Chondrocyte (in vitro differentiated cells): ENCODE measurements around the gene ANKRD17. TPM values are rescaled to one million over a fixed set of nuclear protein-coding genes. Genes with fewer than 3 reads are reported as not detected.

ENCODE experiments used
- DNase-seq: peaks from one replicate; pipeline ENCODE4 v3.0.0; 2021; ENCODE audit warnings: mixed read lengths, low spot score
- H3K27ac Mint-ChIP-seq: one replicate; pipeline ENCODE4 v1.8.0; 2021; ENCODE audit warnings: mild to moderate bottlenecking, moderate library complexity, mixed read lengths; ENCODE audit not compliant: unreplicated experiment
- H3K27me3 Mint-ChIP-seq: 2 replicates; pipeline ENCODE4 v1.8.0; 2021; ENCODE audit warnings: low read depth, mixed read lengths
- H3K36me3 Mint-ChIP-seq: 2 replicates; pipeline ENCODE4 v1.8.0; 2021; ENCODE audit warnings: low read depth, mixed read lengths
- H3K4me1 Mint-ChIP-seq: 2 replicates; pipeline ENCODE4 v1.8.0; 2021; ENCODE audit warnings: low read depth, mild to moderate bottlenecking, mixed read lengths
- H3K4me3 Mint-ChIP-seq: one replicate; pipeline ENCODE4 v1.8.0; 2021; ENCODE audit warnings: mild to moderate bottlenecking, moderate library complexity, mixed read lengths; ENCODE audit not compliant: unreplicated experiment
- H3K9me3 Mint-ChIP-seq: 2 replicates; pipeline ENCODE4 v1.8.0; 2021; ENCODE audit warnings: low read depth, mixed read lengths
- total RNA-seq: library from RNA; stranded (reverse); gene quantifications from 3 replicates; pipeline ENCODE4 v1.2.1, GENCODE V29; 2021
- TF ChIP-seq, protein P1 (sequence below): fragments of 200-600 bp; sonication (generic); IDR thresholded peaks from 2 replicates; pipeline ENCODE4 v1.5.0; 2021; ENCODE audit warnings: antibody characterized with exemption, mild to moderate bottlenecking, moderate library complexity

The ANKRD17 gene
- total RNA-seq, 1 donor from 2014 or later = 55.1 TPM

DNA sequence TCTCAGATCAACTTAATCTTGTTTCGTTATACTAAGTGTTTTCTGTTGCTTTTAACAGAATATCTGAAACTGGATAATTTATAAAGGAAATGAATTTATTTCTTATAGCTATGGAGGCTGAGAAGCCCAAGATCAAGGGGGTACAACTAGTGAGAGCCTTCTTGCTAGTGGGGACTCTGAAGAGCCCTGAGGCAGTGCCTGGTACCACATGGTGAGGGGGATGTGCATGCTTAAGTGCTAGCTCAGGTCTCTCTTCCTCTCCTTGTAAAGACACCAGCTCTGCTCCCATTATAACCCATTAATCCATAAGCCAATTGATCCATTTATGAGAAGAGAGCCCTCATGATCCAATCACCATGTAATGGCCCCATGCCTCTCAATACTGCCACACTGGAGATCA, 207.0 kb downstream of the ANKRD17 start:
- H3K27me3 Mint-ChIP-seq = no peaks in the 10 kb centered on the region
- H3K9me3 Mint-ChIP-seq = no peaks in the 10 kb centered on the region
- H3K4me3 Mint-ChIP-seq = no peak overlapping the region
- DNase-seq = no peak
- TF ChIP-seq, protein P1, sequence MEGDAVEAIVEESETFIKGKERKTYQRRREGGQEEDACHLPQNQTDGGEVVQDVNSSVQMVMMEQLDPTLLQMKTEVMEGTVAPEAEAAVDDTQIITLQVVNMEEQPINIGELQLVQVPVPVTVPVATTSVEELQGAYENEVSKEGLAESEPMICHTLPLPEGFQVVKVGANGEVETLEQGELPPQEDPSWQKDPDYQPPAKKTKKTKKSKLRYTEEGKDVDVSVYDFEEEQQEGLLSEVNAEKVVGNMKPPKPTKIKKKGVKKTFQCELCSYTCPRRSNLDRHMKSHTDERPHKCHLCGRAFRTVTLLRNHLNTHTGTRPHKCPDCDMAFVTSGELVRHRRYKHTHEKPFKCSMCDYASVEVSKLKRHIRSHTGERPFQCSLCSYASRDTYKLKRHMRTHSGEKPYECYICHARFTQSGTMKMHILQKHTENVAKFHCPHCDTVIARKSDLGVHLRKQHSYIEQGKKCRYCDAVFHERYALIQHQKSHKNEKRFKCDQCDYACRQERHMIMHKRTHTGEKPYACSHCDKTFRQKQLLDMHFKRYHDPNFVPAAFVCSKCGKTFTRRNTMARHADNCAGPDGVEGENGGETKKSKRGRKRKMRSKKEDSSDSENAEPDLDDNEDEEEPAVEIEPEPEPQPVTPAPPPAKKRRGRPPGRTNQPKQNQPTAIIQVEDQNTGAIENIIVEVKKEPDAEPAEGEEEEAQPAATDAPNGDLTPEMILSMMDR = no peak
- H3K27ac Mint-ChIP-seq = no peak overlapping the region
- peaks cover 28% of the 10 kb centered on the region for H3K4me1 Mint-ChIP-seq
- H3K36me3 Mint-ChIP-seq = peaks cover 6% of the 10 kb centered on the region

DNA sequence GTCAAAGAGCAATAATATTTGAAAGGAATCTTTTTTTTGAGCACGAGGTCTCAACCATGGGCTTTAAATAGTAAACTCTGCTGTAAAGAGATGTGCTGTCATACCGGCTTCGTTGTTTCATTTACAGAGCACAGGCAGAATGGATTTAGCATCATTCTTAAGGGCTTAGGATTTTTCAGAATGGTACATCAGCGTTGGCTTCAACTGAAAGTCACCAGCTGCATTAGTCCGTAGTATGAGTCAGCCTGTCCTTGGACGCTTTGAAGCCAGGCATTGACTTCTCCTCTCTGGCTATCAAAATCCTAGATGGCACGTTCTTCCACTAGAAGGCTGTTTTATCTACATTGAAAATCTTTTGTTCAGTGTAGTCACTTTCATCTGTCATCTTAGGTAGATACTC, 212.7 kb downstream of the ANKRD17 start:
- DNase-seq = no peak
- no peak overlapping the region for H3K4me3 Mint-ChIP-seq
- TF ChIP-seq, protein P1 = no peak

DNA sequence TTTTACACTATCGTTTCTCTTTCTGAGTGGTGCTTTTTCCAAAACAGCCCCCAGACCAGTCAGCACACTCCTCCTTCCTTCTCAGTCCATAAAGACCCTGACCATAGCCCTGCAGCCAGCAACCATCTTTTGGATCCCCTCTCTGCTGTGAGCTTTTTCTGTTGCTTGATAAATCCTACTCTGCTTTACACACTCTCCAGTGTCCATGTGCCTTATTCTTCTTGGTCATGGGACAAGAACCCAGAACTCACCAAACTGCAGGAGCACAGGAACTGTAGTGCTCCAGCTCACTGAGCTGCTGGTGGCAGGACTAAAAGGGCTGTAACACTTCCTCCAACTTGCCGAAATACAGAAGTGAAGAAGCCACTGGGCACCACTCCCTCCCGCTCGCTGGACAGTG, 221.5 kb downstream of the ANKRD17 start:
- DNase-seq = no peak
- Mint-ChIP-seq H3K4me1 (no peaks in the 10 kb centered on the region), H3K36me3 (no peaks in the 10 kb centered on the region), H3K4me3 (no peak overlapping the region), H3K9me3 (peaks cover 11% of the 10 kb centered on the region), H3K27ac (no peak overlapping the region), H3K27me3 (peaks cover 8% of the 10 kb centered on the region)
- TF ChIP-seq, protein P1 = no peak

More for the DNA sequence above, 212.7 kb downstream of the ANKRD17 start:
- peaks cover 5% of the 10 kb centered on the region for H3K9me3 Mint-ChIP-seq
- no peaks in the 10 kb centered on the region for H3K4me1 Mint-ChIP-seq
- H3K27ac Mint-ChIP-seq = no peak overlapping the region
- no peaks in the 10 kb centered on the region for H3K27me3 Mint-ChIP-seq
- H3K36me3 Mint-ChIP-seq = peaks cover 2% of the 10 kb centered on the region

DNA sequence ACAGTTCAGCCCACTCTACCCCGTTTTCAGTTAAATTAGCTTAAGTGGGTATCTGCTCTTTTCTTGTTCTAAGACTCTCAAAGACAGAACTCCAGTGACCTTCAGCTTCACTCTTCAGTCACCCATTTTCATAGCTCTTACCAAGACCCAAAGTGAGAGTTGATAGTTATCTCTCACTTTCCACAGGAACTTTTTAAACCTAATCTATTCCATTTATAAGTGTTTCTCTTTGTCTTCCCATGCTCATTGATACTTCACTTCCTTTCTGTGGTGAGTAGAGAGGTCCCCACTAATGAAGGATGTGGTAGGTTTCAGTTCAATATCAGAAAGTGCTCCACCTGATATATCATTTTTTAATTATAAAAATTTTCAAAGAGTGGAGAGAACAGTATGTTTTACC, 222.5 kb downstream of the ANKRD17 start:
- H3K9me3 Mint-ChIP-seq = peaks cover 11% of the 10 kb centered on the region
- DNase-seq = no peak
- no peak overlapping the region for H3K4me3 Mint-ChIP-seq
- H3K36me3 Mint-ChIP-seq = no peaks in the 10 kb centered on the region
- H3K27me3 Mint-ChIP-seq = peaks cover 8% of the 10 kb centered on the region
- H3K27ac Mint-ChIP-seq = no peak overlapping the region
- TF ChIP-seq, protein P1 = no peak
- no peaks in the 10 kb centered on the region for H3K4me1 Mint-ChIP-seq

DNA sequence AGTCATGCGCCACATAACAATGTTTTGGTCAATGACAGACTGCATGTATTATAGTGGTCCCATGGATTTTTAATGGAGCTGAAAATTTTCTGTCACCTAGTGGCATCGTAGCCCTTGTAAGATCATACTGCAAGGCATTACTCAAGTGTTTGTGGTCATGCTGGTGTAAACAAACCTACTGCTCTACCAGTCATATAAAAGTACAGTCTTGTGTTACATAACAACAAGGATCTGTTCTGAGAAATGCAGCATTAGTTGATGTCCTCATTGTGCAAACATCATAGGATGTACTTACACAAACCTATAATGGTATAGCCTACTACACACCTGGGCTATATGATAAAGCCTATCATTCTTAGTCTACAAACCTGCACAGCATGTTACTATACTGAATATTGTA, 223.7 kb downstream of the ANKRD17 start:
- Mint-ChIP-seq H3K9me3 (peaks cover 17% of the 10 kb centered on the region), H3K27me3 (peaks cover 8% of the 10 kb centered on the region), H3K4me1 (no peaks in the 10 kb centered on the region), H3K36me3 (no peaks in the 10 kb centered on the region), H3K27ac (no peak overlapping the region), H3K4me3 (no peak overlapping the region)
- TF ChIP-seq, protein P1 = no peak
- no peak for DNase-seq
